HG02884 (cell line): ENCODE measurements around the gene TIMMDC1.
A peak's percentile ranks its signal among the peaks of the same experiment; 100 is the strongest.

Experiments
- ATAC-seq: cut with Tn5 transposase; IDR thresholded peaks from one replicate; pipeline ENCODE4 v1.9.1; 2021; ENCODE audit warnings: mild to moderate bottlenecking, moderate library complexity; ENCODE audit not compliant: unreplicated experiment

TIMMDC1 gene

DNA sequence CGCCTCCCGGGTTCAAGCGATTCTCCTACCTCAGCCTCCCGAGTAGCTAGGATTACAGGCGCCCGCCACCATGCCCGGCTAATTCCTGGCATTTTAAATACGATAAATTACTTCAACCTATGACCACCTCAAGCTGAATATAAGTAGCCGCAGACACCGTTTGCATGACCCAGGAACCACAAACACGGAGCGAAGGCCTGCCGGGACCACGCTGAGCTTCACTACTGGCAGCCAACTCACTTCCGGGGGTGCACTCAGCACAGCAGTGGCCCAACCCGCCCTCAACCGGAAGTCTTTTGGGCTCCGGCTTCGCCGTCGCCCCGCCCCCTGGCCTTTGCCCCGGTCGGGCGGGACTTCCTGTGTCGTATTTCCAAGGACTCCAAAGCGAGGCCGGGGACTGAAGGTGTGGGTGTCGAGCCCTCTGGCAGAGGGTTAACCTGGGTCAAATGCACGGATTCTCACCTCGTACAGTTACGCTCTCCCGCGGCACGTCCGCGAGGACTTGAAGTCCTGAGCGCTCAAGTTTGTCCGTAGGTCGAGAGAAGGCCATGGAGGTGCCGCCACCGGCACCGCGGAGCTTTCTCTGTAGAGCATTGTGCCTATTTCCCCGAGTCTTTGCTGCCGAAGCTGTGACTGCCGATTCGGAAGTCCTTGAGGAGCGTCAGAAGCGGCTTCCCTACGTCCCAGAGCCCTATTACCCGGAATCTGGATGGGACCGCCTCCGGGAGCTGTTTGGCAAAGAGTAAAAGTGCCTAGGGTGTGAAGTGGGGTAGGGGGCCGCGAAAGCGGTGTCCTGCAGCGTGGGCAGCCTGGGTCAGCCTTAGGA is at the start of gene TIMMDC1:
Gene TIMMDC1 (plus strand): TSS at position 362 of the 826 bp plus-strand sequence. CDS start 187 bp downstream, at position 549.
- ATAC-seq = peak; percentile 97

- ATAC-seq = no peak
Measured at GRCh38 chr3:119453822-119454221, 44.5 kb upstream of the TIMMDC1 start.

DNA sequence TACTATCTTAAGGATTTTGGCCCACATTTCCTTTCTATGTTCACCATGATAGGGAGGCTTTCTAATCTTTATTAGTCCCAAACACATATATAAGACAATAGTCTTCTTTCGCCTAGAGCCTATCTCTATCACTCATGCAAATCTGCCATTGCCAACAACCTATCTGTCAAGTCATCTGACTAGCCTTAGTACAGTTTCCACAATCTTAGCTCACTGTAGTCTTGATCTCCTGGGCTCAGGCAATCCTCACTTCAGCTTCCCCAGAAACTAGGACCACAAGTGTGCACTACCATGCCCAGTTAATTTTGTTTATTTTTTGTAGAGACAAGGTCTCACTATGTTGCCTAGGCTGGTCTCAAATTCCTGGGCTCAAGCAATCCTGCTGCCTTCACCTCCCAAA is 41.9 kb upstream of the TIMMDC1 start:
- ATAC-seq = no peak

DNA sequence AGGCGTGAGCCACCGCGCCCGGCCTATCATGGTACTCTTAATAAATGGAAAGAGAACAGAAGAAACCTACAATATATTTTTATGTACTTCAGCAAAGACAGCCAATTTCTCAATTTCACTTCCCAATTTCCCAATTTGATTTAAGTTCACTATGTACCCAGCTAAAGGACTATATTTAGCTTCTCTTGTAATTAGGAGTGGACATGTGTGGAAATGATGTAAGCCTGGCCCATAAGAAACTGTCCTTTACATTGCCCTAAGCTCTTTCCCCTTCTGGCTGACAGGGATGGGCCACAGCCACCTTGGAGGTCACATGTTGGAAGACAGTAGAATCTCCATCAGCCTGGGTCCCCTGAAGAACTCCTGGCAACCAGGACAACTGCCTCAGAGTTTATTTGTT is 41.1 kb upstream of the TIMMDC1 start:
- ATAC-seq = no peak

- ATAC-seq = peak; percentile 91
Measured at GRCh38 chr3:119463171-119464169, 34.9 kb upstream of the TIMMDC1 start, which contains the start of gene TMEM39A. Gene TMEM39A (minus strand): TSS chr3:119463615. CDS start chr3:119462074, 1,541 bp downstream.

DNA sequence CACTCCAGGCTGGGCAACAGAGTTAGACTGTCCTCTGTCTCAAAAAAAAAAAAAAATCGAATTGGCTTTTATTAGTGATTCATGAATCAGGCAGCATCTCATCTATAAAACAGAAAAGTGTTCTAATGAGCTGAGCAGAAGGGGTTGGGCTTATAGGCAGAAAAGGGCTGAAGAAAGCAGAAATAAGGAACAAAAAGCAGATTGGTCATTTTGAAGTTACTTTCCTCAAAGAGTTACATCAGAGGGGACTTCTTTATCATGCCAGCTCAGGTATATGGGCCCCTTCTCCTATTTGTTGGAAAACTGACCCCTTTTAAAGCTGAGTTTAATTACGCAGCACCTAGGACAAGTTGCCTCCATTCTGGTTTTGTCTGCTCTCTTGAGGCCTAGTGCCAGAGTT is 30.3 kb upstream of the TIMMDC1 start:
- no peak for ATAC-seq

DNA sequence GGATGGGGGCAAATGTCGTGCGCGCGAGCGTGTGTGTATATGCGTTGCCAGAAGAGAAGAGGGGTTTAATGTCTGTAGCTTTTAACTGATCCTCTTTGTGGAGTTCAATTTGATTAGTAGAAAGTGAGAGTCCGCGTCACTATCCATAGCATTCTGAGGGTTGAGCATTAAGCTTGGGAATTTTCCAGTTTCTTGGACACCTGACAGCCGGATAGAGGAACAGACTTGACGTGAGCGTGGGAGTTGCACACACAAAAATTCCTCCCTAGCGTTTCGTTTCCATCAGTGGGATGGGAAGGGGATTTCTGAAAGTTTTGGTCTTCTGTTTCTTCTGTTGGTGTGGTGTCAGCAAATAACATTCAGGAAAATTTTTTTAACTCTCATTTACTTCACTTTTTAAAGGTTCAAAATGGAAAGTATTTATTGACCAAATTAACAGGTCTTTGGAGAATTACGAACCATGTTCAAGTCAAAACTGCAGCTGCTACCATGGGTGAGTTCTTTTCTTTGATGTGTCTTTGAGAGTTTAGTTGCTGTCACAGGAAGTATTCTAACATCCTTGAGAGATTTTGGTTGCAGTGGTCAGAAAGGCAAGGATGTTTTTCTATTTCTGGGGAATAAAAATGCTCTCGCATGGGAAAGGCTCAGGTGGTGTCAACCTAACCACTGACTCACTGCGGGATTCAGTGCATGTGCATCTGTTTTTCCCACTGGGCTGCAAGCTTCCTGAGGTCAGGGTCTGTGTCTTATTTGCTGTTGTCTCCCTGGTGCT is 28.7 kb upstream of the TIMMDC1 start:
- ATAC-seq = no peak

DNA sequence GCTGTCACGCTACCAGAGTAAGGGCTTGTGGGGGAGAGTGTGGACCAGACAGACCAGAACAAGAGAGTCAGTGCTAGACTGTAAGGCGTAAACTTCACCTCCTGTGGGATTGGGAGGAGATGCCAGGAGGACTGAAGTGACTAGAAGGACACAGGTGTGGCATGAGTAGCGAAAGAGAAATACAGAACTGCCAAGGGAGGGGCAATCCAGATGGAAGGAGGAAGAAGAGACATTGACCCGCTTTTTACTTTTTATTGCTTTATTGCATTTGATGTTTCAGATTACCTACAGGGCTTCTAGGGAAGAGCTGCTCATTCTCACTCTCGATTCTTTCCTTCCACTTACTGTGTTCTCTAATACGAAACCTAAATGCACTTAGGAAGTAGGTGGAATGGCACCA is 27.5 kb upstream of the TIMMDC1 start:
- ATAC-seq = no peak

- ATAC-seq = no peak
Measured at GRCh38 chr3:119481079-119481478, 17.3 kb upstream of the TIMMDC1 start.

DNA sequence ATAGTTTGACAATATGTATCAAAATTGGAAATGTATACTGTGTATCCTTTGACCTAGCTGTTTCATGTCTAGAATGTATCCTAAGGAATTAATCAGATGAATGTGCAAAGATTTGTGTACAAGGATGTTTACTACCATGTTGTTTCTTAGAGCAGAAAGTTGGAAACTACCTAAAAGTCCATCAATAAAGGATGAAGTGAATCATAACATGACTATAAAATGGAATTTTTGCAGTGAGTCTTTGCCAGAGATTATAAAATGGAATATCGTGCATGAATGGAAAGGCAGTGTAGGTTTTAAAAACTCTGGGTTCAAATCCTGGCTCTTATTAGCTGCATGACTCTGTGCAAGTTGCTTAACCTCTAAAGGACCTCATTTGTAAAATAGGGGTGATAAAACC is 15.2 kb upstream of the TIMMDC1 start:
- no peak for ATAC-seq

GRCh38 chr3:119485563-119485962 is 12.8 kb upstream of the TIMMDC1 start:
- ATAC-seq = no peak

- ATAC-seq = no peak
Measured at GRCh38 chr3:119490153-119490552, 8.2 kb upstream of the TIMMDC1 start.

- no peak for ATAC-seq
Measured at GRCh38 chr3:119492128-119492527, 6.2 kb upstream of the TIMMDC1 start.

DNA sequence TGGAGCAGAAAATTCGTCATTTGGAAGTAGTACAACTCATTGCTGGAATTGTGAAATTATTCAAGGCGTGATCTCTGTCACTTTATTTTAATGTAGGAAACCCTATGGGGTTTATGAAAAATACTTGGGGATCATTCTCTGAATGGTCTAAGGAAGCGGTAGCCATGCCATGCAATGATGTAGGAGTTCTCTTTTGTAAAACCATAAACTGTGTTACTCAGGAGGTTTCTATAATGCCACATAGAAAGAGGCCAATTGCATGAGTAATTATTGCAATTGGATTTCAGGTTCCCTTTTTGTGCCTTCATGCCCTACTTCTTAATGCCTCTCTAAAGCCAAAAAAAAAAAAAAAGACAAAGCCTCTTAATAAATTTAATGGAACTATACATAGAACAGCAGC is 5.5 kb upstream of the TIMMDC1 start:
- ATAC-seq = no peak

DNA sequence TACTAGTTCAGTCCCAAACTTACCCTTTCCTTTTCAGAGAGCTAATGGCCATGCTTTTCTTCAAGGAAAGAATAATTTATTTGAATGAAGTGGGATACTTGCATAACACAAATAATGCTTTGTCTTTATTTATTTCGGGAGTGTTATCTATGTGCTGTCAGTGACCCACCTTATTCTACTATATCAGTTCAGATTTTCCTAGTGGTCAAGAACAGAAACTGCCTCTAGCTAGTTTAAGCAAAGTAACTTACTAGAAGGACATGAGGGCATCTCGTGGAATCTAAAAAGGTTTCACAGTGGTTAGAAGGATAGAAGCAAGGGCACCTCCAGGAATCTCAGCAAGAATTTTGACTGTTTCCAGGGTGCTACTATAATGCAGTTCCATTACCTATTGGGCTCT is 3.8 kb upstream of the TIMMDC1 start:
- no peak for ATAC-seq

- no peak for ATAC-seq
Measured at GRCh38 chr3:119497820-119498185, 544 bp upstream of the TIMMDC1 start.

DNA sequence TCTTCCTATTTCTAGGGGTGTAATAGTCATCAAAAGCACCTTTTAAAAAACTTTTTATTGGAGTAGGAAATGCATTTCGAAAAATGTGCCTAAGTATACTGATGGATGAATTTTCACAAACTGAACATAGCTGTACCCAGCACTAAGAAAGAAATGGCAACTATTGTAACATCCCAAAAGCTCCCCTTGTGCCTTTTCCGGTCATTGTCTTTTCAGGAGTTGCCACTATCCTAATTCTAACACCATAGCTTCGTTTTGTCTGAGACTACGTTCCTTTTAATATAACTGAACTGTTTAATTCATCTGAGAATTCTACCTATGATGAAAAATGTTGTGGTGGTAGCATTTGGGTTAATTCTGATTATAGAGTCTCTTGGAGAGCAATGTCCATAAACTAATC is 1.9 kb downstream of the TIMMDC1 start:
- ATAC-seq = no peak

DNA sequence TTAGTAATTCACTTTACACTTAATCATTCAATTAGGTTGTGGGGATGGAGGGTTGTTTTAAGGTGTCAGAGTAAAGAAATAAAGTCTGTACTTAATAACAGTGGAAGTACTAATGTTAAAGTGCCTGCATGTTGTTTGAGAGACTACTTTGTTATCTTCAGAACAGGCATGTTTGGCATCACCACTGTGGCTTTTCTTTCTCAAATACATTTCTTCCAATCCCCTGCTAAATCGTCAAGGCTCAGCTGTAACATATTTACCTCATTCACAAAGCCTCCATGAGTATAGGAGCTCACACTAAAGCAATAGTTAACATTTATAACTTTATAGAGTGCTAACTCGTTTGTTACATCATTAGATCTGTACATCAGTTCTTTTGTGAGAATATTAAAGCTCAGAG is 2.6 kb downstream of the TIMMDC1 start:
- ATAC-seq = no peak

GRCh38 chr3:119506631-119507030 is 8.3 kb downstream of the TIMMDC1 start:
- no peak for ATAC-seq

- ATAC-seq = no peak
Measured at GRCh38 chr3:119507404-119507803, 9.1 kb downstream of the TIMMDC1 start.
